ENCODE measurements around the gene TNFAIP2. TPM values are rescaled to one million over a fixed set of nuclear protein-coding genes. Genes with fewer than 3 reads are reported as not detected.

Gene TNFAIP2
- total RNA-seq, 4 donors from 2014 or later: 14.8 to 72.9 (median 22.3) TPM

GRCh38 chr14:103078420-103078749 is 44.9 kb upstream of the TNFAIP2 start:
- H3K36me3 ChIP-seq: no peaks in the 10 kb centered on the region
- peaks cover 4 to 17% of the 10 kb centered on the region in 2 donors for H3K4me1 ChIP-seq
- ATAC-seq (peak; percentile 54 to 59), DNase-seq (peak; percentile 47 to 70)
- H3K27me3 ChIP-seq: peaks cover 0 to 5% (median 2%) of the 10 kb centered on the region in 3 donors
- TF ChIP-seq POLR2A (IDR thresholded peaks at IDR 0.05): no peak
- TF ChIP-seq, protein P1, sequence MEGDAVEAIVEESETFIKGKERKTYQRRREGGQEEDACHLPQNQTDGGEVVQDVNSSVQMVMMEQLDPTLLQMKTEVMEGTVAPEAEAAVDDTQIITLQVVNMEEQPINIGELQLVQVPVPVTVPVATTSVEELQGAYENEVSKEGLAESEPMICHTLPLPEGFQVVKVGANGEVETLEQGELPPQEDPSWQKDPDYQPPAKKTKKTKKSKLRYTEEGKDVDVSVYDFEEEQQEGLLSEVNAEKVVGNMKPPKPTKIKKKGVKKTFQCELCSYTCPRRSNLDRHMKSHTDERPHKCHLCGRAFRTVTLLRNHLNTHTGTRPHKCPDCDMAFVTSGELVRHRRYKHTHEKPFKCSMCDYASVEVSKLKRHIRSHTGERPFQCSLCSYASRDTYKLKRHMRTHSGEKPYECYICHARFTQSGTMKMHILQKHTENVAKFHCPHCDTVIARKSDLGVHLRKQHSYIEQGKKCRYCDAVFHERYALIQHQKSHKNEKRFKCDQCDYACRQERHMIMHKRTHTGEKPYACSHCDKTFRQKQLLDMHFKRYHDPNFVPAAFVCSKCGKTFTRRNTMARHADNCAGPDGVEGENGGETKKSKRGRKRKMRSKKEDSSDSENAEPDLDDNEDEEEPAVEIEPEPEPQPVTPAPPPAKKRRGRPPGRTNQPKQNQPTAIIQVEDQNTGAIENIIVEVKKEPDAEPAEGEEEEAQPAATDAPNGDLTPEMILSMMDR (IDR thresholded peaks at IDR 0.05 in 4 of 5, conservative IDR thresholded peaks at IDR 0.05 in 1 of 5): peak; percentile 52 to 78 (median 62)
- in situ Hi-C loops (cut with MboI; ENCODE audit: low sequenced_read_pairs in 4 of 4): loop anchor here in 1 of 4 donors (25.0 kb wide), 1 partner anchor 209 kb away; no protein-coding TSS in a partner anchor
- intact Hi-C loops (cut with DNase I; ENCODE audit: low total_unique reads): loop anchor here (5.0 kb wide), 1 partner anchor 49 kb away; no protein-coding TSS in a partner anchor
- H3K27ac ChIP-seq: no peak overlapping the region
- no peaks in the 10 kb centered on the region for H3K9me3 ChIP-seq
- no peak overlapping the region for H3K4me3 ChIP-seq

GRCh38 chr14:103078860-103079587 is 44.2 kb upstream of the TNFAIP2 start:
- ATAC-seq: no peak
- intact Hi-C loops (cut with DNase I; ENCODE audit: low total_unique reads): loop anchor here (5.0 kb wide), 1 partner anchor 48 kb away; no protein-coding TSS in a partner anchor
- no peak for TF ChIP-seq POLR2A (IDR thresholded peaks at IDR 0.05)
- TF ChIP-seq, protein P1 (IDR thresholded peaks at IDR 0.05 in 4 of 5, conservative IDR thresholded peaks at IDR 0.05 in 1 of 5): no peak
- Histone ChIP-seq H3K27ac (no peak overlapping the region), H3K9me3 (no peaks in the 10 kb centered on the region), H3K4me3 (no peak overlapping the region), H3K4me1 (peaks cover 4 to 17% of the 10 kb centered on the region in 2 donors), H3K27me3 (peaks cover 0 to 9% (median 6%) of the 10 kb centered on the region in 3 donors), H3K36me3 (no peaks in the 10 kb centered on the region)
- no peak for DNase-seq
- in situ Hi-C loops (cut with MboI; ENCODE audit: low sequenced_read_pairs in 4 of 4): loop anchor here in 1 of 4 donors (25.0 kb wide), 1 partner anchor 208 kb away; no protein-coding TSS in a partner anchor

GRCh38 chr14:103081951-103082350 is 41.3 kb upstream of the TNFAIP2 start:
- Histone ChIP-seq H3K4me3 (no peak overlapping the region), H3K27ac (no peak overlapping the region), H3K27me3 (peaks cover 4 to 22% (median 9%) of the 10 kb centered on the region in 3 donors), H3K36me3 (no peaks in the 10 kb centered on the region), H3K4me1 (no peaks in the 10 kb centered on the region), H3K9me3 (no peaks in the 10 kb centered on the region)
- TF ChIP-seq, protein P1 (IDR thresholded peaks at IDR 0.05 in 4 of 5, conservative IDR thresholded peaks at IDR 0.05 in 1 of 5): no peak
- TF ChIP-seq POLR2A (IDR thresholded peaks at IDR 0.05): no peak
- intact Hi-C loops (cut with DNase I; ENCODE audit: low total_unique reads) (no loop called here), in situ Hi-C loops (cut with MboI; ENCODE audit: low sequenced_read_pairs in 4 of 4) (loop anchor here in 1 of 4 donors (25.0 kb wide), 1 partner anchor 205 kb away; no protein-coding TSS in a partner anchor)
- ATAC-seq: no peak
- DNase-seq: no peak

DNA sequence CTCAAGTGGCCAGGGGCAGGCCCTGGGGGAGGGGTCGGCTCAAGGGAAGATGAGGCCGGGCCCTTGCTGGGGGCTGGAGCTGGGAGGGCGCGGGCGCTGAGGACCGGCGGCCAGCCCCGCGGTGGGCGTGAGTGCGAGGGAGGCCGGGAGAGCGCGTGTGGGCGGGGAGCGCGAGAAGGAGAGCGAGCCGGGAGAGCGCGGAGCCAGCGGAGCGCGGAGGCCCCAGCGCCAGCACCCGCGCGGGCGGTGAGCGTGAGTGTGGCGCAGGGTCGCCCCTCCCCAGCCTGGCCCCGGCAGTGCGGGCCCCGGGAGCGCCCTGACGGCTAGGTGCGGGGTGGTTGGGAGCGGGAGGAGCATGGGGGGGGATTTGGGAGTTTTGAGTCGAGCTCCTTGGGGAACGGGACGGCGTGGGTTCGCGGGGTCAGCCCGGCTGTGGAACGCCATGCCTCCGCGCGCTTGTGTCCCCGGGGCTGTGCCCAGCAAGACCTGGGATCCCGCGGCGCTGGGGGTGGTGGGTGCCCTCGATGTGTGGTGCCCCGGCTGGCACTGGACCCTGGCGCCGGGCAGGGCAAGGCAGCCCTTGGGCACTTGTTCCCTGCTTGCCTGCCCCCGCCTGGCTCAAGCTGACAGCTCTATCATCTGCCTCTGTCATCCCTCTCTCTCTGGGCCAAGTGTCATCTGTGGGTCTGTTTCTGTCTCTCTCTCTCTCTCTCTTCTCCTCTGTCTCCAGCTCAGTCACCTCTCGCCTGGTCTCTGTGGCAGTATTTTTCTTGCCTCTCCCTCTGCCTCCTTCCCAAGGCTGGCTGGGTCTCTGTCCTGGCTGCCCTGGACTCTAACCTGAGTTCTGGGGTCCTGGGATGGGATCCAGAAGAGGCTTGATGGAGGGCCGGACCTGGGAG is 39.0 kb upstream of the TNFAIP2 start, which contains the start of gene LBHD2:
TSS of gene LBHD2 (plus strand) at position 190 of the 899 bp plus-strand sequence. CDS start 1,803 bp downstream, outside the sequence.
- no peaks in the 10 kb centered on the region for H3K36me3 ChIP-seq
- peaks cover 4 to 22% (median 9%) of the 10 kb centered on the region in 3 donors for H3K27me3 ChIP-seq
- in situ Hi-C loops (cut with MboI; ENCODE audit: low sequenced_read_pairs in 4 of 4) (loop anchor here in 1 of 4 donors (25.0 kb wide), 1 partner anchor 203 kb away; no protein-coding TSS in a partner anchor), intact Hi-C loops (cut with DNase I; ENCODE audit: low total_unique reads) (no loop called here)
- no peaks in the 10 kb centered on the region for H3K9me3 ChIP-seq
- TF ChIP-seq POLR2A (IDR thresholded peaks at IDR 0.05): no peak
- TF ChIP-seq, protein P1 (IDR thresholded peaks at IDR 0.05 in 4 of 5, conservative IDR thresholded peaks at IDR 0.05 in 1 of 5): no peak
- peak within 1 kb of the TSS in 1 of 4 donors; percentile 21 for H3K4me3 ChIP-seq
- DNase-seq (no peak), ATAC-seq (no peak)
- H3K4me1 ChIP-seq: no peaks in the 10 kb centered on the region
- no peak within 1 kb of the TSS for H3K27ac ChIP-seq
